Fibroblast of skin of right quadriceps (primary cell): Measurements from ENCODE around the gene PRDM15.

Source experiments
- DNase-seq: peaks from one replicate; pipeline ENCODE4 v3.0.0-alpha.2; 2013

PRDM15 gene

GRCh38 chr21:41776778-41777177 lies 102.4 kb downstream of the PRDM15 start:
- no peak for DNase-seq

DNA sequence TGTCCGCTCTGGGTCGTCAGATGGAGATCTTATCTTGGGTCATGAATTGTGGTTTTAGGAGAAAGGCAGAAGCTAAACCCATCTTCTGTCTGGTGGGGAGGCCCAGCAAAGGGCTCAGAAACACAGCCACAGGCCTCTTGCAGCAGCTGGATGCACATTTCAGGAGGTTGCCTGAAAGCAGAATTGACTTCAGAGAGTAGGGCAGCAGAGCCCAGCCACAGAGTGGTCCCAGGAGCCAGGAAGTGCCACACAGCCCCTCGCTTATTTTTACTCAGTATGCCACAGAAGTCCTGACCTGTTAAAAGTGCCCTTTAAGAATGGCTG lies 104.0 kb downstream of the PRDM15 start:
- no peak for DNase-seq

DNA sequence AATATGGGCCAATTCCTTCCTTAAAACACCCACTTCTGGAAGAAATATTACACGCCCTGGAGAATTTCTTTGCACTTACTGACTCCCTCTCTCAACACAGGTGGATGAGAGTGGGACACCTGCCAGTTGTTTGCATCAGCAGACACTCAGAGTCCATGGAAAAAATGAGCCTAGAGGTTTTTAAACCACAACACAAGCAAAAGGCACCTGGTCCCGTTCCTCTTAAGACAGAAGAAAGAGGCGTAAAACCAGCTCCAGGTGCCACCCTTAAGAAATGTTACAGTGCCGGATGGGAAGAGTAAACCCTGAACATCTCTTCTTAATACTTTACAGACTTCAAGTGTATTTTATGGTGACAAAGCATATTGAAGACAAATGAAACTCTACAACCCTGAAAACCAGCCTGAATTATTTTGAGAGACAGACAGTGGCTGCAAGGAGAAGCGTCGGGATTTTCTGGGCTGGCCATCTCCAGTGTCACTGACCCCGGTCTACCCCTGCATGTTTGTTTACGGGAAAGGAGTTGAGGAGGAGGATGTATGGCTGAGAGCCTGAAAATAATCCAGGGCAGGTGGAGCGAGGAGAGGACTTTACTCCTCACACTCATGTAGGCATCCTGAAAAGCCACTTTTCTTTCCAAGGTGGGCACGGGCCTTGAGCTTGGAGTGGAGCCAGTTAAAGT lies 104.5 kb downstream of the PRDM15 start:
- DNase-seq = no peak

DNA sequence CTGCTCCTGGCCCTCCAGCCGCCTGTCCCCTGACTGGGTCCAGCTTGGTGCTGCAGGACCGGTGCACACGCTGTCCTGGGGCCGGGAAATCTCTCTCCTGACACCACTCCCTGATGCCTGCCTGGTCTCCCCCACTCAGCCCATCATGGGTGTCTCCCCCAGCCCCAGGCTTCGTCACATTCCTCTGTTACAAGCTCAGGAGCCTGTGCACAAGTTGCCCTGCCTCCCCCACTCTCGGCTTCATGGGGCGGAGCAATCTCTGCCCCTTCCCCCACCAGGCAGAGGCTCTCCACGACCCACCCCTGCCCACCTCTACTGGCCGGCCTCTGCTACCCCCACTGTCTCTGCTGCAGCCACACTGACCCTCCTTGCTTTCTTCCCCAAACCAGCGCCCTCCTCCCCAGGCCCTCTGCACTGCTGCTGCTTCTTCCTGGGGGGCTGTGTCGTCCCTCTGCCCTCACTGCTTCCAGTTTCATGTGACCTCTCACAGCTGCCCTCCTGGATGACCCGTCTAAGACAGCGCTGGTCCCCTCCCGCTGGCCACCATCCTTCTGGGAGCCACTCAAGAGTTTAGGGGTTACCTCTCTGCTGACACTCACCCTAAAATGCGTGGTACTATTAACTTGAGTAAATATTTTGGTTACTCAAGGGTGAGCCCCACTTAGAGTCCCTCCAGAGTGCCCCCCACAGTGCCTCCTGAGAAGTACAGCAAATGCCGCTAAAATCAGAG lies 106.6 kb downstream of the PRDM15 start:
- no peak for DNase-seq

GRCh38 chr21:41771625-41771945 lies 107.6 kb downstream of the PRDM15 start:
- no peak for DNase-seq

- no peak for DNase-seq
These were observed 108.1 kb downstream of the PRDM15 start for GRCh38 chr21:41770901-41771624.

- no peak for DNase-seq
These were observed 109.2 kb downstream of the PRDM15 start for GRCh38 chr21:41769933-41770332.

DNA sequence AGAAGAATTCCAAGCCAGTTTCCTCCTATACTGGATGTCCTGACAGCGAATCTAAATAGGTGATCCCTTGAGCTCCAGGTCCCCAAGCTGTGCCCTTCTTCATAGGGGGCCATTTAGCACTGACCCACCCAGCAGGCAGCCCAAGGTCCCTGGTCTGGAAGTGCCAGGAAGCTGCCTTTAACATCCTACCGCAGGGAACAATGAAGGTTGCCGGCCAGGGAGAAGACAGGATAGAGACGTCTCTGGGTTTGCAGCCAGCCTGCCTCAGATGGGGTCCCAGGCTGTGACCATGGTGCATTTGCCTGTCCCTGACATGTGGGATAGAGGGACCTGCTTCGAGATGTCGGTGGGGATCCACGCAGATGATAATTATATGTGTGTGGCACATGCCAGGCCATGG lies 109.6 kb downstream of the PRDM15 start:
- no peak for DNase-seq

GRCh38 chr21:41769111-41769510 lies 110.0 kb downstream of the PRDM15 start:
- no peak for DNase-seq

DNA sequence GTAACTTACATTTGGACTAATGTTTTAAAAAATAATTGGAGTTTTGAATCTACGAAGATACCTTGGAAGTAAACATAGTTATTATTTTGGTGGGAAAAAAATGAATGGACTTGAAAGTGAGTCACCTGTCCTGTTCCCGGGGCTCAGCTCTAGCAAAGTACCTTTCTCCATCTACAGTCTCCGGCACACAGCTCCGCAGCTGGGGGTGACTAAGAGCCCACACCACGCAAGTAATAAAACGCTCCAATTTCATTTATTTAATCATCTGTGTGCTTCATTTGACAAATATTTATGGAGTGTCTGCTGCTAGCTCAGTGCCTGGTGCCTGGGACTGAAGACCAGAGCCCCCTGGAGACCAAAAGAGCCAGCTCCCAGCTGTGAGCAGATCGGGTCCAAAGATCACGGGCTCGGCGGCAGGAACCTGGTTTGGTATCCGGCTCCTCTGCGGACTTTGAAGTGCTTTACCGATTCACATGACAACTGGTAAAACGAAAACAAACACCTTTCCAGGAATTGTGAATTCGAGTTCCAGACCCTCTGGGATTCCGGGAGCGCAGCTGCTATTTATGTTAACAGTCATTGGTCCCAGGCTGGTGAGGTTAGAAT lies 110.6 kb downstream of the PRDM15 start:
- peak; percentile 85 for DNase-seq

- DNase-seq = peak; percentile 46
These were observed 111.3 kb downstream of the PRDM15 start for GRCh38 chr21:41767606-41768436.

- peak; percentile 41 for DNase-seq
These were observed 112.1 kb downstream of the PRDM15 start, which contains the start of gene RIPK4 for GRCh38 chr21:41766883-41767605. TSS of gene RIPK4 (minus strand) at chr21:41767052. CDS start at chr21:41767041, 11 bp downstream.

GRCh38 chr21:41765973-41766882 lies 112.9 kb downstream of the PRDM15 start:
- no peak for DNase-seq

DNA sequence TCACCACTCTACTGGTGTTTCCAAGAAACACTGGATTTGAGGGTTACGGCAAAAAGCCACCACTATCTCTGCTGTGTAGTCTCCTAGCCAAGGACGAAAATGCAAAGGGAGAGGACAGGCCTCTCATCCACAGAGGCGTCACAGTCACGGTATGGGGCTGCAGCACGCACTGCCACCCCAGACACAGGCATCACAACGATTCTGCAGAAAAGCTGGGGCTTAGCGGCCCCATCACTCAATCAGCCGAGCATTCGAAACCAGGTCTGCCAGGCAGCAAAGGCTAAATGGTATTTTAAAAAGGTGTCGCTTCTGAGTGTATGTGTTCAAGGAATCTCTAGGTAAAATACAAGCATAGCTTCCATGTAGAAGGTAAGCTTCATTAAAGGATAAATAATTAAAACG lies 113.7 kb downstream of the PRDM15 start:
- no peak for DNase-seq

DNA sequence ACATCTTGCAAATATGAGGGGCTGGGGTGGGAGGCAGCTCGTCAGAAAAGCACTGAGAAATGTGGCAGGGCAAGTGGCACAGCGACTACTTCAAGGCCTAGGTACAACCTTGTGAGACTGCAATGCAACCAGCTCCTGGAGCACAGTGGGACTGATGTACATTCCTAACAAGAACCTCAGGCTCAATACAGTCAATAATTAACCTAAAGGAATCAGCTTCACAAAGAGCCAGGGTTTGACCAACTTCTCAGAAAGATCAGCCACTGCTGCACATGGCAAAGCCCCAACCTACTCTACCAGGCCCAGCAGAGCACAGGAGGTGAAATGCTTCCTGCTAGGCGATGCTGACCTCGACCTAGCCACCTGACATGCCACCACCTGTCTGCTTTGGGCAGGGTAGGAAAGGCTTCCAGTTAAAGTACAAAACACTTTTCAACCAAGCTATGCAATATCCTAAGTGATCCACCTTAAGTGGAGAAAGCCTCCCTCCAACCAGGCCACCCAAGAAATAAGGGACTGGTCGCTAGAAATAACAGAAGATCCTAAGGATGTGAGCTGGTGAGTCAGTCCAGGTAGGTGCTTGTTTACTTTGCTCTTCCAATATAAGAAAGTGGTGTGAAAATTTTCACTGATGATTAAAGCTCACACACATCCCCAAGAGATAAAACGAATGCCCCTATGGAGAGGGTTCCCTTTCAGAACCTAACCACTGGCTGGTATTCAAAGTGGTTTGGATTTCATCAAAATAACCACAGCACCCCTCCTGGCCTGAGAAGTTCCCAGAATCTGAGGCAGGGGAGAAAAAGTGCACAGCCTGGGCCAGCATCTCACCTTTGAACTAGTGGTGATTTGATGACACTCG lies 114.4 kb downstream of the PRDM15 start:
- DNase-seq = no peak

DNA sequence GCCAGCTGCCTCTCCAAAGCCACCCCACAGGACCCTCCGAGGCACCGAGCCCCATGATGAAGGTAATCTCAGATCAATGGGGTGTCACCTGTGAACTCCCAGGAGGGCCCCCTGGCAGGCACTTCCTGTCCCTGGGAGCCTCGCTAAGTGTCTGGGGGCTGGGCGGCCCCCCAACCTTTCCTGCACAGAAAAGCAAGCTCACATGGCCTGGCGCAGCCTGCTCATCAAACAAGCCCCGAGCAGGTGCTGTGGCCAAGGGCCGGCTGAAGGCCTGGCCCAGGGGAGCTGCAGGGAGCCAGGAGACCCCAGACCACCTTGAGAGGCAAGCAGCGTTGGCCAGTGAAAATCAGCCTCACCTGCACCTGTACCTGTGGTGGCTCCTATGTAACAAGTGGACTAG lies 115.1 kb downstream of the PRDM15 start:
- DNase-seq = no peak

DNA sequence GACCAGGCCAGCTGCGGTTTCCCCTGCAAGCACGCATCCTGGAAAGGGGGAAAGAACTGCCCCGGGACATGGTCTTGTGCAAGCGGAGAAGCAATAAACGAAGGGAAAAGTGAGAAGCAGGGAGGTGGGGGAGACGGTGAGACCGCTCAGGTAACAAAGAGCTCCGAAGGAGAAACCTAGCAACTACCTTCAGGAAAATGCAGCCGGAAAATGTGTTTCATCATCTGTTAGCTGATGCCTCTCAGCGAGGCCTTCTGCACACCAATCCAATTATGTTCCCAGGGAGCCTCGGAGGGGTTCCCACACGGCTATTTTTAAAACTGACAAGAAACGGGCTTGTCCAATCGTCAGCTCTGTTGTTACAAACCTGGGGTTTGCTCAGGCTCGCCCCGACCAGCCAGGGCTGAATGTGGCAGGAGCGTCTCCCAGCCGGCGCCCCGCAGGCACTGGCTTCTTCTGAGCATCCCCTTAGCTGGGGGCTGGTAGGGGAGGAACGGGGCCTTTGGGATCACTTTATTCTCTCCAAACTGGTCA lies 115.7 kb downstream of the PRDM15 start:
- peak; percentile 52 for DNase-seq

- DNase-seq = no peak
These were observed 116.4 kb downstream of the PRDM15 start for GRCh38 chr21:41762753-41763152.

DNA sequence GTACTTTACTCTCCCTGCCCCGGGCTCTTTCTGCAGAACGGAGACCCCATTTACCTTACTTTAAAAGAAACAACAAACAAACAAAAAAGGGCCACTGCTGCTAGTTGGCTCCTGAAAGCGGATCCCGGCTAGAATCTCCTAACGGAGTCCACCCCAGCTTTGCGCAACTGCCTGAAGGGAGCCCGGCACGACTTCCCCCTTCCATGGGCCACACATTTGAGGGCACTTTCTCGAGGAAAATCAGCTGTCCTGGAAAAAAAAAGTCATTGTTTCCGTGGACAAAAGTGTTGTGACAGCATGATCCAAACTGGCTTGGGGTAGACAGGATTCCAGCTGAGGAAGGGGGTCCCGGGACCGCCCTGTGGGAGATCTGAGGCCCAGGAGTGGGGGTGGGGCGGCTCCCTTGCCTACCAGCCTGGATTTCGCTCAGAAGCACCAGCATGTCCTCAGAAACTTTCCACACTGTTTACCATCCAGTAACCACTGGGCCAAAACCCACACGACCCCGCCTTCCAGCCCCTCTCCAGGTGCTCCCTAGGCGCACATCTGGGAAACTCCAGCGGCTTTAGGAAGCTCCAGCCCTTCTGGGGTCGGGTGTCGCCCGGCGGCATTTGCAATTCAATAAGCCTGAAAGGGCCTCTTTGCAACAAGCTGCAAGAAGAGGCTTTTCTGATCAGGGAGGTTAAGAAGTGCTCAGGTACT lies 117.1 kb downstream of the PRDM15 start:
- no peak for DNase-seq
